GM18499 (cell line): ENCODE measurements around the gene SAT1.

ENCODE experiments used
- ATAC-seq: cut with Tn5 transposase; IDR thresholded peaks from one replicate; pipeline ENCODE4 v1.9.1; 2021; ENCODE audit warnings: moderate number of reproducible peaks; ENCODE audit not compliant: insufficient read depth, unreplicated experiment

Gene SAT1

GRCh38 chrX:23803931-23804381 lies 21.0 kb downstream of the SAT1 start:
- no peak for ATAC-seq

- no peak for ATAC-seq
Observed at GRCh38 chrX:23804578-23804977, 21.6 kb downstream of the SAT1 start.

- no peak for ATAC-seq
Observed at GRCh38 chrX:23805389-23805788, 22.4 kb downstream of the SAT1 start.

- no peak for ATAC-seq
Observed at GRCh38 chrX:23810279-23810678, 27.3 kb downstream of the SAT1 start.

- ATAC-seq, result no peak
Observed at GRCh38 chrX:23811108-23811651, 28.2 kb downstream of the SAT1 start.

- ATAC-seq, result no peak
Observed at GRCh38 chrX:23811656-23812055, 28.7 kb downstream of the SAT1 start.

- no peak for ATAC-seq
Observed at GRCh38 chrX:23813808-23814207, 30.8 kb downstream of the SAT1 start.

- ATAC-seq, result no peak
Observed at GRCh38 chrX:23815376-23815775, 32.4 kb downstream of the SAT1 start.

GRCh38 chrX:23816179-23816578 lies 33.2 kb downstream of the SAT1 start:
- ATAC-seq, result no peak

GRCh38 chrX:23817979-23818336 lies 35.0 kb downstream of the SAT1 start:
- ATAC-seq, result no peak

- no peak for ATAC-seq
Observed at GRCh38 chrX:23819385-23820234, 36.6 kb downstream of the SAT1 start.

GRCh38 chrX:23820235-23820782 lies 37.3 kb downstream of the SAT1 start:
- no peak for ATAC-seq

- no peak for ATAC-seq
Observed at GRCh38 chrX:23821847-23822246, 38.9 kb downstream of the SAT1 start.

GRCh38 chrX:23822397-23822796 lies 39.4 kb downstream of the SAT1 start:
- no peak for ATAC-seq

- no peak for ATAC-seq
Observed at GRCh38 chrX:23822841-23823240, 39.9 kb downstream of the SAT1 start.

- ATAC-seq, result no peak
Observed at GRCh38 chrX:23825675-23826074, 42.7 kb downstream of the SAT1 start.

- no peak for ATAC-seq
Observed at GRCh38 chrX:23826216-23826615, 43.2 kb downstream of the SAT1 start.

- ATAC-seq, result no peak
Observed at GRCh38 chrX:23826653-23827052, 43.7 kb downstream of the SAT1 start.

- ATAC-seq, result no peak
Observed at GRCh38 chrX:23828881-23829280, 45.9 kb downstream of the SAT1 start.

- ATAC-seq, result no peak
Observed at GRCh38 chrX:23832721-23833120, 49.7 kb downstream of the SAT1 start.
